Endometrium (tissue), 2 donors: ENCODE data around the gene ABCA10.
"Not testable (repeated sequence)": the region's sequence is repeated elsewhere in the genome, so short reads cannot be mapped to it uniquely, and the experiment has no call there.

Source experiments
- FAIRE-seq: peaks from 2 replicates; lab custom pipeline; 2012; peaks lifted over from hg19 to GRCh38; lab: Jason Lieb, UNC
- donor health status: control.
- donor health status: control.

The ABCA10 gene, protein sequence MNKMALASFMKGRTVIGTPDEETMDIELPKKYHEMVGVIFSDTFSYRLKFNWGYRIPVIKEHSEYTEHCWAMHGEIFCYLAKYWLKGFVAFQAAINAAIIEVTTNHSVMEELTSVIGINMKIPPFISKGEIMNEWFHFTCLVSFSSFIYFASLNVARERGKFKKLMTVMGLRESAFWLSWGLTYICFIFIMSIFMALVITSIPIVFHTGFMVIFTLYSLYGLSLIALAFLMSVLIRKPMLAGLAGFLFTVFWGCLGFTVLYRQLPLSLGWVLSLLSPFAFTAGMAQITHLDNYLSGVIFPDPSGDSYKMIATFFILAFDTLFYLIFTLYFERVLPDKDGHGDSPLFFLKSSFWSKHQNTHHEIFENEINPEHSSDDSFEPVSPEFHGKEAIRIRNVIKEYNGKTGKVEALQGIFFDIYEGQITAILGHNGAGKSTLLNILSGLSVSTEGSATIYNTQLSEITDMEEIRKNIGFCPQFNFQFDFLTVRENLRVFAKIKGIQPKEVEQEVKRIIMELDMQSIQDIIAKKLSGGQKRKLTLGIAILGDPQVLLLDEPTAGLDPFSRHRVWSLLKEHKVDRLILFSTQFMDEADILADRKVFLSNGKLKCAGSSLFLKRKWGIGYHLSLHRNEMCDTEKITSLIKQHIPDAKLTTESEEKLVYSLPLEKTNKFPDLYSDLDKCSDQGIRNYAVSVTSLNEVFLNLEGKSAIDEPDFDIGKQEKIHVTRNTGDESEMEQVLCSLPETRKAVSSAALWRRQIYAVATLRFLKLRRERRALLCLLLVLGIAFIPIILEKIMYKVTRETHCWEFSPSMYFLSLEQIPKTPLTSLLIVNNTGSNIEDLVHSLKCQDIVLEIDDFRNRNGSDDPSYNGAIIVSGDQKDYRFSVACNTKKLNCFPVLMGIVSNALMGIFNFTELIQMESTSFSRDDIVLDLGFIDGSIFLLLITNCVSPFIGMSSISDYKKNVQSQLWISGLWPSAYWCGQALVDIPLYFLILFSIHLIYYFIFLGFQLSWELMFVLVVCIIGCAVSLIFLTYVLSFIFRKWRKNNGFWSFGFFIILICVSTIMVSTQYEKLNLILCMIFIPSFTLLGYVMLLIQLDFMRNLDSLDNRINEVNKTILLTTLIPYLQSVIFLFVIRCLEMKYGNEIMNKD (N-terminal part only)

GRCh38 chr17:69228576-69228975 is at the start of gene ABCA10:
Gene ABCA10, minus strand, starts transcription at chr17:69228824. Its CDS starts 3,466 bp downstream, at chr17:69225358.
- FAIRE-seq, result no peak

DNA sequence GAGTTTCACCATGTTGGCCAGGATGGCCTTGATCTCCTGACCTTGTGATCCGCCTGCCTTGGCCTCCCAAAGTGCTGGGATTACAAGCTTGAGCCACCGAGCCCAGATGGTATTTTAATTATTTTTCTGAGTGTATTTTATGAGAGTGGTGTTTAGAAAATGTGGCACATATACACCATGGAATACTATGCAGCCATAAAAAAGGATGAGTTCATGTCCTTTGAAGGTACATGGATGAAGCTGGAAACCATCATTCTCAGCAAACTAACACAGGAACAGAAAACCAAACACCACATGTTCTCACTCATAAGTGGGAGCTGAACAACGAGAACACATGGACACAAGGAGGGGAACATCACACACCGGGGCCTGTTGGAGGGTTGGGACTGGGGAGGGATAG is 47.7 kb upstream of the ABCA10 start:
- FAIRE-seq, result not testable (repeated sequence)

DNA sequence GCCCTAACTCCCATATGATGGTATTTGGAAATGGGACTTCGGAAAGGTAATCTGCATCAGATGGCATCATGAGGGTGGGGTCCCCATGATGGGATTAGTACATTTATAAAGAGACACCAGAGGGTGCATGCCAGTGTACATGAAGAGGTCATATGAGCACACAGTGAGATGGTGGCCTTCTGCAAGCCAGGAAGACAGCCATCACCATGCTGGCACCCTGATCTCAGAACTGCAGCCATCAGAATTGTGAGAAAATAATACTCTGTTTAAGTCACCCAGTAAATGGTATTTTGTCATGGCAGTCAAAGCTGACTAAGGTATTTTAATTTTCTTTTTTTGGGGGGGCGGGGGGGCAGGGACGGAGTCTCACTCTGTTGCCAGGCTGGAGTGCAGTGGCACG is 47.1 kb upstream of the ABCA10 start:
- no peak for FAIRE-seq

DNA sequence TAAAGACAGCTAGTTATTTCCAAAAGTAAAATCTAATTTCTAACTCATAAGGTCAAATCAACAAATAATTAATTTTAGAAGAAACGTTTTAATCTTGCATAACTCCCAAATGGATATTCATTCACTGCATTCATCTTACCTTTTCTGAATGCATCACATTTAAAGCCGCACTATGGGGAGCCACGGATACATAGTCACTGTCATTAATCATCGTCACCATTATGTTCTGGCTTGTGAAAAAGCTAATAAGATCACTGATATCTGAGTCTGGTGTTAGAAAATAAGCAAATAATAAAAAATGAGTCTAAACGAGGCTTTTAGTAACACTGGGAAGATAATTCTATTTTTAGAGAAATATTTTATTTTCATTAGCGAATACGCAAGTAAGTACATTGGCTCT is 42.4 kb upstream of the ABCA10 start:
- no peak for FAIRE-seq

GRCh38 chr17:69269131-69269998 is 40.7 kb upstream of the ABCA10 start:
- FAIRE-seq, result no peak

GRCh38 chr17:69268543-69269014 is 40.0 kb upstream of the ABCA10 start:
- no peak for FAIRE-seq

DNA sequence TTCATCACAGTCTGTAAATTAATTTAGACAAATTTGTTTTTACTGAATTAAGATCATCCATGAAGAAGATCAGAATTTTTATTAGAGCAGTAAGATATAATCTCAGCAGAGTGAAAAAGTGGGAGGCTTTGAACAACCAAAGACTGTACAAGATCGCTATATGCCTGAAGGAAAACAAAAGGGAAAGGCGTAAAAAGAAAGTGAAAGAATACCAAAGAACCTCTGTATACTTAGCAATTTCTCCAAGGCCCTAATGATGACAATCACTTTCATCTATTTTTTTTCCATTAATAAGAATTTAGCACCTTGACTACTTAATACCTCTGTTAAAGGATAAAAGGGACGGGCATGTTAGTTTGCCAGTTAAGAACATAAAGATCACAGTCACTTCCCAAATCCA is 38.6 kb upstream of the ABCA10 start:
- no peak for FAIRE-seq

- FAIRE-seq, result no peak
Measured at GRCh38 chr17:69265873-69266272, 37.2 kb upstream of the ABCA10 start.

DNA sequence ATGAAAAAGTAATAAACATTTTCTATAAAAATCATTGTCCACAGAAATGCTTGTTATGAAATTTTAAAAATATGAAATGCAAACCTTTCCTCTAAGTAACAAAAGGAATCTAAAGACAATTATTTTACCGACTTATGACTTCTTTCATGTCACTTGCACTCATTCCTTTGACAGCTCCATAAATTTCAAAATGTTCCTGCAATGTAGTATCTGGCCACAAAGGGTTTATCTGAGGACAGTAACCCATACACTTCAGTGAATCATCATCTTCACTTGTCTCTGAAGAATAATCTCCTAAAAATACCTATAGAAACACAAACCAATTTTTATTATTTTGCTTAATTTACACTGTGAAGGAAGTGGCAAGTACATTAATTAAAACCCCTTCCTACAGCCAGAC is 25.6 kb upstream of the ABCA10 start:
- no peak for FAIRE-seq

GRCh38 chr17:69250641-69251040 is 22.0 kb upstream of the ABCA10 start:
- FAIRE-seq, result peak; percentile 15

DNA sequence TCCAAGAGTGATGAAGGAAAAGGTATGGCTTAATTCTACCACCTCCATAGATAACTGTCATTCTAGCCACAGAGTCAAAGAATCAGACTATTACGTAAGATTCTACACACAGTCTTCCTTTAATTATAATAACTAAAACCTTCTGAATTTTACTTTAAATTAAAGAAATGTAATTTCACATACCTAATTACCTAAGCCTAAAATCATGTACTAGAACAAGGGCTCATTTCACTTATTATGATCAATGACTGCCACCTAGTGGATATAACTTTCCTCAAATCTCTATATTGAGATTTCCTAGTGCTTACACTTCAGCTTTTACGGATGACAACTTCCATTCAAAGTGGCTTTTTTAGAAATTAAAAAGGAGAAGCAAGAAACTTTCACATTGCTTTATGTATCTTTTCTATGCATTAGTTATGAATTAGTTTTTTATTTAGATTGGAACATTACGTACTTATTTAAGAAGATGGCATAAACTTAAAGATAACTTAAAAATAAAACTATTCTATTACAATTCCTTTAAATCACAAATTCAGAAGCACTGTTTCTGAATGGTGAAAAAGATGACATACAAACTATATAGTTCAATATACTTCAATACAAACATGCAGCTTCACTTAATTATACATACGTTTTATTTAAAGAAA is 18.2 kb upstream of the ABCA10 start:
- peak; percentile 98 for FAIRE-seq

DNA sequence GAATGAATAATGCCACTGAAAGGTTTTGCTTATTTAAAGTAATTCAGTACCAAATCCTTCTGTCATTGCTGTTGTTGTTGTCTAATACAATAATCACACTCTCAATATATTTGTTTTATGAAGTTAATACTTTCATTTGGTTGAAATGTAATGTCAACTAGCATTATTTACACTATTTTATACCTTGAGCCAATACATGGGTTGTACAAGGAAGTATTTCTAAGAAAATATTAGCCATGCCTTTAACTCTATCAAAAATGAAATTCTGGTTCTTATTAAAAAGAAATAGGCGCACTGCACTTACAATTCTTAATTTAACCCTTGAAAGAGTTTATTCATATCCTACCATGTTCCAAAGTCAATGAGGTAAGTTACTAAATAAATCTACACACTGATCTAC is 17.6 kb upstream of the ABCA10 start:
- no peak for FAIRE-seq

- FAIRE-seq, result no peak
Measured at GRCh38 chr17:69245617-69246016, 17.0 kb upstream of the ABCA10 start.

GRCh38 chr17:69239611-69240600 is 11.3 kb upstream of the ABCA10 start:
- no peak for FAIRE-seq

DNA sequence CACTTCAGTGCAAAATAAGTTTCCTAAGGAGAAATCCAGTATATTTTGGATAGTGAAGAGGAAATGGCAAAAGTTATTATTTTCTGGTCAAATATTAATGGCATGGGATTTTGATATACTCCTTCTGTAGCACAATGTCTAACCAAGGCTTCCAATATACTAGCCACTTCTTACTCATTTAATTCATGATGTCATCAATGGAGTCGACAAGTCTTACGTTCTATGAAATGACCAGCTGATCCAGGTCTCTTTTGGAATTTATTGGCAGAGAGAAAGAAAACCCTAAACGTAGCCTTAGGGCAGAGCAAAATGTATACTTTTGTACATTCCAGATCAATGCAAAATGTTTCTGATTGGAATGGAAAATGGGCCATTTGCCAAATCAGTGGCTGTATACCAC is 8.3 kb upstream of the ABCA10 start:
- FAIRE-seq, result no peak

DNA sequence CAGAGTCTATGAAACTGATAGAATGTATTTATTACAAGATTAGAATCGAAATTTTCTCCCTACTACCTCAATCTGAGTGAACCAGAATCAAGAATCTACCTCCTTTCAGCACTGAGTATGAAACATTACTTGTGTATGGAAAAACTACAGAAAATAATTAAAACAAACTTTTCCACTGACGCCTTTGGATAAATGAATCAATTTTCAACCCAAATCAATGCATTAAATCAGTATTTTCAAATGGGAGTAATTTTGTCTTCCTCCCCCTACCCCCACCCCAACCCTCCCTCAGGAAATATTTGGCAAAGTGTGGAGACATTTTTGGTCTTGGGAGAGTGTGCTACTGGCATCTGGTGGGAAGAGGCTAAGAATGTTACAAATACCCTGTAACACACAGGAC is 7.8 kb upstream of the ABCA10 start:
- FAIRE-seq, result no peak

DNA sequence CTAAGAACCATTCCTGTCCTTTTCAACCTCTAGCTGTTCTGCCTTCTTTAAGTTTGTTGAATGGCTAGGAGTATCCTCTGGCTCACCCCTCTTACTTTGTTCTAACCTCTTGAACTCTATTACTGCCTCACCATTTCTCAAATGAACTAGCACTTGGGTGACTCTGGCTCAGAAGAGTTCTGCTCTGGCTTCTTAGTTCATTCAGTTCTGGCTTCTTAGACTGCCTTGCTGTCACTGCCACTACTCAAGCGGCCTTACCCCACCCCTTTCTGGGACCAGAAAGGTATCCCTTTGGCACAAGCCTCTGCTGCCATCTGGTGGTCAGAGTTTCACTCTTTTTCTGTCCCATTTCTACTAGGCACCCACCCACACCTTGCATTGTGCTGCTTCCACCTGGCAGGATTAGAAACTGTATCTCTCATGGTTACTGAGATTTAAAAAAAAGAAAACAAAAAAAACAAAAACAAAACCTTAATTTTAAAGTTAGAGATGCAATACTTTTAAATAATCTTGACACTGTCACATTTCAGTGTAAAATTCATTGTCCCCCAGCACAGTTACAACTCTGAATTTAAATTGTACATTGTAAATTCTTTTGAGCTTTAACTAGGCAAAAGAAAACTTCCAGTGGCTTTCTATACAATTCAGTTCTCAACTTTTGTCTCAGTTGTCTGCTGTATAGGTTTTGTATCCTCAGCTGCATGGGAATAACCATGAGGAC is 6.9 kb upstream of the ABCA10 start:
- FAIRE-seq, result peak; percentile 31

DNA sequence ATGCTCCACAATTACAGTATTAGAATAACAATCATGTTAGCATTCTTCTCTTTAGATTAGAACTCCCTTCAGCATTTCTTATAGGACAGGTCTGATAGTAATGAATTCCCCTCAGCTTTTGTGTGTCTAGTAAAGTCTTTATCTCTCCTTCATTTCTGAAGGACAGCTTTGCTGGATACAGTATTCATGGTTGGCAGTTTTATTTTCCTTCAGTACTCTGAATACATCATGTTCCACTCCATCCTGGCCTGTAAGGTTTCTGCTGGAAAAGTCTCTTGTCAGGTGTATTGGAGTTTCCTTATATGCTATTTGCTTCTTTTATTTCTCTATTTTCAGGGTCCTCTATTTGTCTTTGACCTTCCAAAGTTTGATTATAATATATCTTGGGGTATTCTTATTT is 4.0 kb upstream of the ABCA10 start:
- no peak for FAIRE-seq

DNA sequence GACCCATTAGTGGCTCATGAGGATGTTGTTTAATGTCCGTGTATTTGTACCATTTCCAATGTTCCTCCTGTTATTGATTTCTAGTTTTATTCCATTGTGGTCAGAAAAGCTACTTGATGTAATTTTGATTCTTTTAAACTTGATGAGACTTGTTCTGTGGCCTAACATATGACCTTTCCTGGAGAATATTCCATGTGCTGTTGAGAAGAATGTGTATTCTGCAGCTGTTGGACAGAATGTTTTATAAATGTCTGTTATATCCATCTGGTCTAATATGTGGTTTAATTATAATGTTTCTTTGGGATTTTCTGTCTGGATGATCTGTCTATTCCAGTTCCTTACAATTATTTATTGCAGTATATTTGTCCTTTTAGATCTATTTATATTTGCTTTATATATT is 2.9 kb upstream of the ABCA10 start:
- no peak for FAIRE-seq
